SU-DHL-6 (cell line): ENCODE data around the gene ACOT12.

Experiments
- H2AFZ ChIP-seq: fragments of 200-600 bp; sonication (generic); 2 replicates; pipeline ENCODE4 v1.6.1; 2014; ENCODE audit warnings: low read depth, mild to moderate bottlenecking, moderate library complexity, mixed read lengths, antibody characterized with exemption, low read length; ENCODE audit not compliant: severe bottlenecking
- H3F3A ChIP-seq: fragments of 200-600 bp; shearing (Covaris generic); 2 replicates; pipeline ENCODE4 v1.6.0; 2016; ENCODE audit warnings: antibody characterized with exemption, mild to moderate bottlenecking; ENCODE audit not compliant: insufficient read depth
- H3K27ac ChIP-seq: fragments of 200-600 bp; sonication (generic); 2 replicates; pipeline ENCODE4 v1.5.1; 2016; ENCODE audit warnings: low read depth, mild to moderate bottlenecking, low read length, moderate library complexity, mixed read lengths
- H3K27me3 ChIP-seq: fragments of 200-600 bp; sonication (generic), shearing (Covaris generic); 2 replicates; pipeline ENCODE4 v1.6.0; 2014; ENCODE audit warnings: mild to moderate bottlenecking, low read length
- H3K36me3 ChIP-seq: fragments of 200-600 bp; sonication (generic); 2 replicates; pipeline ENCODE4 v1.6.1; 2014; ENCODE audit warnings: mild to moderate bottlenecking, low read length, mixed read lengths
- H3K4me2 ChIP-seq: fragments of 300-600, 200-600 bp; shearing (Covaris generic), sonication (generic); 2 replicates; pipeline ENCODE4 v1.6.0; 2014; ENCODE audit warnings: low read length, low read depth, mild to moderate bottlenecking; ENCODE audit not compliant: poor library complexity, severe bottlenecking
- H3K4me3 ChIP-seq: fragments of 200-600 bp; sonication (generic); 2 replicates; pipeline ENCODE4 v1.5.1; 2014; ENCODE audit warnings: antibody characterized with exemption, low read length, mild to moderate bottlenecking, mixed read lengths; ENCODE audit not compliant: insufficient read depth, poor library complexity, severe bottlenecking
- H3K79me2 ChIP-seq: fragments of 200-600 bp; sonication (generic); 2 replicates; pipeline ENCODE4 v1.6.1; 2014; ENCODE audit warnings: mild to moderate bottlenecking, low read length, moderate library complexity; ENCODE audit not compliant: insufficient read depth
- H3K9ac ChIP-seq: fragments of 200-600 bp; sonication (generic); 2 replicates; pipeline ENCODE4 v1.7.0; 2014; ENCODE audit warnings: mild to moderate bottlenecking, low read length
- H3K9me2 ChIP-seq: fragments of 200-600 bp; sonication (generic); replicated peaks from 2 replicates; pipeline ENCODE4 v1.6.1; 2014; ENCODE audit warnings: low read length; ENCODE audit not compliant: insufficient read depth
- H3K9me3 ChIP-seq: fragments of 200-600 bp; sonication (generic); 2 replicates; pipeline ENCODE4 v1.6.1; 2014; ENCODE audit warnings: low read length, mixed read lengths; ENCODE audit not compliant: insufficient read depth
- H4K20me1 ChIP-seq: fragments of 200-600 bp; sonication (generic); 2 replicates; pipeline ENCODE4 v1.6.1; 2014; ENCODE audit warnings: low read depth, mild to moderate bottlenecking, antibody characterized with exemption, low read length, moderate library complexity, mixed read lengths
- CTCF ChIP-seq: fragments of 200-600 bp; sonication (generic); IDR thresholded peaks from one replicate; pipeline ENCODE4 v1.5.1; 2017; ENCODE audit warnings: antibody characterized with exemption, mild to moderate bottlenecking, low read length, moderate library complexity; ENCODE audit not compliant: insufficient read depth, poor library complexity, severe bottlenecking
- EZH2phosphoT487 ChIP-seq: fragments of 200-600 bp; sonication (generic), shearing (Covaris generic); conservative IDR thresholded peaks from 2 replicates; pipeline ENCODE4 v1.6.1; 2018; ENCODE audit warnings: mild to moderate bottlenecking, antibody characterized with exemption, low read length, moderate library complexity, mixed read lengths

Gene ACOT12

GRCh38 chr5:81383867-81384266 is 10.1 kb downstream of the ACOT12 start:
- Histone ChIP-seq H3K9ac (no peak overlapping the region), H3K79me2 (no peaks in the 10 kb centered on the region), H3K27me3 (no peaks in the 10 kb centered on the region), H4K20me1 (no peaks in the 10 kb centered on the region), H3K27ac (no peak overlapping the region), H3K9me3 (no peaks in the 10 kb centered on the region), H3K4me2 (no peak overlapping the region), H3K9me2 (no peaks in the 10 kb centered on the region), H3F3A (no peaks in the 10 kb centered on the region), H3K36me3 (no peaks in the 10 kb centered on the region), H3K4me3 (no peak overlapping the region), H2AFZ (no peak overlapping the region)
- TF ChIP-seq CTCF (no peak), EZH2phosphoT487 (no peak)

GRCh38 chr5:81371354-81371876 is 22.5 kb downstream of the ACOT12 start:
- no peaks in the 10 kb centered on the region for H3K79me2 ChIP-seq
- no peaks in the 10 kb centered on the region for H4K20me1 ChIP-seq
- no peaks in the 10 kb centered on the region for H3K36me3 ChIP-seq
- no peak overlapping the region for H3K4me2 ChIP-seq
- no peak overlapping the region for H3K27ac ChIP-seq
- no peaks in the 10 kb centered on the region for H3F3A ChIP-seq
- no peak overlapping the region for H3K4me3 ChIP-seq
- H3K9me2 ChIP-seq: no peaks in the 10 kb centered on the region
- TF ChIP-seq CTCF: no peak
- TF ChIP-seq EZH2phosphoT487: no peak
- no peak overlapping the region for H3K9ac ChIP-seq
- H3K27me3 ChIP-seq: no peaks in the 10 kb centered on the region
- H2AFZ ChIP-seq: no peak overlapping the region
- no peaks in the 10 kb centered on the region for H3K9me3 ChIP-seq

- Histone ChIP-seq H3K9ac (no peak overlapping the region), H3K4me2 (no peak overlapping the region), H3K27ac (no peak overlapping the region), H2AFZ (no peak overlapping the region), H4K20me1 (no peaks in the 10 kb centered on the region), H3K36me3 (no peaks in the 10 kb centered on the region), H3K9me2 (no peaks in the 10 kb centered on the region), H3K9me3 (no peaks in the 10 kb centered on the region), H3F3A (no peaks in the 10 kb centered on the region), H3K27me3 (no peaks in the 10 kb centered on the region), H3K4me3 (no peak overlapping the region), H3K79me2 (no peaks in the 10 kb centered on the region)
- TF ChIP-seq CTCF (no peak), EZH2phosphoT487 (no peak)
Measured at GRCh38 chr5:81370912-81371311, 23.0 kb downstream of the ACOT12 start.

- Histone ChIP-seq H3K9me2 (no peaks in the 10 kb centered on the region), H3K79me2 (no peaks in the 10 kb centered on the region), H2AFZ (no peak overlapping the region), H3K27ac (no peak overlapping the region), H3K27me3 (no peaks in the 10 kb centered on the region), H3K4me2 (no peak overlapping the region), H3F3A (no peaks in the 10 kb centered on the region), H3K36me3 (no peaks in the 10 kb centered on the region), H4K20me1 (no peaks in the 10 kb centered on the region), H3K4me3 (no peak overlapping the region), H3K9ac (no peak overlapping the region), H3K9me3 (no peaks in the 10 kb centered on the region)
- no peak for TF ChIP-seq EZH2phosphoT487
- no peak for TF ChIP-seq CTCF
Measured at GRCh38 chr5:81365541-81365940, 28.4 kb downstream of the ACOT12 start.
